SK-N-SH treated with all-trans-retinoic acid at 6 μM for 48 hours (cell line): ENCODE data around the gene CT55.
"Not testable (repeated sequence)": the region's sequence is repeated elsewhere in the genome, so short reads cannot be mapped to it uniquely, and the experiment has no call there.

Experiments
- ATAC-seq: fragments of 200-7000 bp; cut with Tn5 transposase; 3 replicates; pipeline ENCODE4 v1.9.1; 2020; ENCODE audit warnings: mild to moderate bottlenecking, moderate library complexity
- ARNTL ChIP-seq: fragments of 450-650 bp; formaldehyde crosslinking; IDR thresholded peaks from 2 replicates; pipeline ENCODE4 v1.5.0; 2020; ENCODE audit warnings: low read depth, mild to moderate bottlenecking, moderate library complexity, borderline replicate concordance
- BACH2 ChIP-seq: fragments of 250-450 bp; sonication (Bioruptor Pico); IDR thresholded peaks from 2 replicates; pipeline ENCODE4 v1.9.0; 2021; ENCODE audit warnings: mild to moderate bottlenecking, borderline replicate concordance
- CSDC2 ChIP-seq: fragments of 250-450 bp; sonication (Bioruptor Pico); IDR thresholded peaks from 2 replicates; pipeline ENCODE4 v1.5.0; 2020; ENCODE audit warnings: mild to moderate bottlenecking, moderate library complexity
- ESRRG ChIP-seq: fragments of 250-450 bp; sonication (Bioruptor Pico); IDR thresholded peaks from 2 replicates; pipeline ENCODE4 v1.6.1; 2021; ENCODE audit warnings: mild to moderate bottlenecking
- GLIS3 ChIP-seq: fragments of 250-450 bp; sonication (Bioruptor Pico); IDR thresholded peaks from 2 replicates; pipeline ENCODE4 v1.5.0; 2020; ENCODE audit warnings: mild to moderate bottlenecking, moderate library complexity
- ISL1 ChIP-seq: fragments of 250-450 bp; sonication (Bioruptor Pico); IDR thresholded peaks from 2 replicates; pipeline ENCODE4 v2.1.2; 2022; ENCODE audit warnings: mild to moderate bottlenecking, moderate library complexity
- OSR1 ChIP-seq: fragments of 250-450 bp; sonication (Bioruptor Pico); IDR thresholded peaks from 2 replicates; pipeline ENCODE4 v1.8.0; 2022; ENCODE audit warnings: moderate library complexity, mild to moderate bottlenecking, inconsistent platforms
- PPARA ChIP-seq: fragments of 250-450 bp; sonication (Bioruptor Pico); IDR thresholded peaks from 2 replicates; pipeline ENCODE4 v1.5.0; 2020; ENCODE audit warnings: mild to moderate bottlenecking, borderline replicate concordance
- RARB ChIP-seq: fragments of 250-450 bp; sonication (Bioruptor Pico); IDR thresholded peaks from 2 replicates; pipeline ENCODE4 v1.8.0; 2021; ENCODE audit warnings: mild to moderate bottlenecking, moderate library complexity
- SNAI2 ChIP-seq: fragments of 250-450 bp; sonication (Bioruptor Pico); IDR thresholded peaks from 2 replicates; pipeline ENCODE4 v1.5.0; 2020; ENCODE audit warnings: mild to moderate bottlenecking, moderate library complexity
- TOX ChIP-seq: fragments of 250-450 bp; sonication (Bioruptor Pico); IDR thresholded peaks from 2 replicates; pipeline ENCODE4 v1.8.0; 2021; ENCODE audit warnings: mild to moderate bottlenecking, moderate library complexity, borderline replicate concordance
- ZC3H10 ChIP-seq: fragments of 250-450 bp; sonication (Bioruptor Pico); IDR thresholded peaks from 2 replicates; pipeline ENCODE4 v1.5.1; 2021; ENCODE audit warnings: mild to moderate bottlenecking, moderate library complexity
- ZFP3 ChIP-seq: fragments of 250-450 bp; sonication (Bioruptor Pico); IDR thresholded peaks from 2 replicates; pipeline ENCODE4 v1.5.0; 2020; ENCODE audit warnings: mild to moderate bottlenecking, moderate library complexity
- ZFP30 ChIP-seq: fragments of 450-650 bp; formaldehyde crosslinking; IDR thresholded peaks from 2 replicates; pipeline ENCODE4 v1.5.0; 2022; ENCODE audit warnings: mild to moderate bottlenecking, moderate library complexity
- ZNF70 ChIP-seq: fragments of 450-650 bp; formaldehyde crosslinking; IDR thresholded peaks from 2 replicates; pipeline ENCODE4 v1.5.0; 2020; ENCODE audit warnings: mild to moderate bottlenecking, moderate library complexity
- ZNF8 ChIP-seq: fragments of 450-650 bp; formaldehyde crosslinking; IDR thresholded peaks from 2 replicates; pipeline ENCODE4 v1.5.0; 2020; ENCODE audit warnings: mild to moderate bottlenecking, moderate library complexity
- TF ChIP-seq, protein P1 (sequence below): fragments of 250-450 bp; sonication (Bioruptor Pico); IDR thresholded peaks from 2 replicates; pipeline ENCODE4 v1.8.0; 2020; ENCODE audit warnings: mild to moderate bottlenecking, moderate library complexity, borderline replicate concordance
- TF ChIP-seq, protein P2 (sequence below): fragments of 250-450 bp; sonication (Bioruptor Pico); IDR thresholded peaks from 2 replicates; pipeline ENCODE4 v1.5.1; 2020; ENCODE audit warnings: low read depth, mild to moderate bottlenecking, moderate library complexity
- TF ChIP-seq, protein P3 (sequence below): fragments of 250-450 bp; sonication (Bioruptor Pico); IDR thresholded peaks from 2 replicates; pipeline ENCODE4 v1.5.1; 2021; ENCODE audit warnings: mild to moderate bottlenecking, moderate library complexity
- TF ChIP-seq, protein P4 (sequence below): fragments of 250-450 bp; sonication (Bioruptor Pico); IDR thresholded peaks from 2 replicates; pipeline ENCODE4 v1.5.0; 2020; ENCODE audit warnings: mild to moderate bottlenecking, moderate library complexity
- TF ChIP-seq, protein P5 (sequence below): fragments of 250-450 bp; sonication (Bioruptor Pico); IDR thresholded peaks from 2 replicates; pipeline ENCODE4 v1.8.0; 2021; ENCODE audit warnings: low read depth, mild to moderate bottlenecking, moderate library complexity, borderline replicate concordance

CT55 gene

DNA sequence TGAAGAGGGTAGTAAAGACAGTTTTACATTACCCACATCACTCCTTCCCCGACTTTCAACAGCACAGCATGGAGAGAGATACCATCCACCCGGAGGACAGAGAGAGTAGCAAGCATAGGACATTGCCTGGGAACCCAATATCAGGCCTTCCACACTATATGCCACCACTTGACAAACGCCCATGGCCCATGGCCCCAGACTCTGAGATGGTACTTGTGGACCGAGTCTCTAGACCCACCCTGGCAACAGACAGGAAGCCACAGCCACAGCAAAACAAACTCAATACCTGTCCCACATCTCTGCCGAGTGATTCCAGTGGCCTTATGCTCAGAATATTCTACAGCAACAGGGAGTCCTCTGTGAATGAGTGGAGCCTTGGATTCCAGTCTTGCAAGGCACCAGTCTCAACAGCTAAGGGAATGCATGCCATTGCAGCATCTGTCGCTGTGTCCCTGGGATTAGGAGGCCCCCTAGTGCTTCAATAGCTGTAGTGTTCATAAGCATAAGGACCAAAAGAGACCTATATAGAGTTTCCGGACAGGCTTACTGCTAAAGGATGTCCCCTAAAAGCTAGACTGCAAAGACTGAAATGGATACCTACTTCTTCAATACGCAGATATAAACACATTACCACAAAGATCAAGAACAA is 14.7 kb upstream of the CT55 start:
- no peak for TF ChIP-seq ISL1 (CRISPR knock-in tag)
- no peak for TF ChIP-seq CSDC2
- no peak for TF ChIP-seq ZC3H10 (CRISPR knock-in tag)
- ATAC-seq = peak; percentile 99

DNA sequence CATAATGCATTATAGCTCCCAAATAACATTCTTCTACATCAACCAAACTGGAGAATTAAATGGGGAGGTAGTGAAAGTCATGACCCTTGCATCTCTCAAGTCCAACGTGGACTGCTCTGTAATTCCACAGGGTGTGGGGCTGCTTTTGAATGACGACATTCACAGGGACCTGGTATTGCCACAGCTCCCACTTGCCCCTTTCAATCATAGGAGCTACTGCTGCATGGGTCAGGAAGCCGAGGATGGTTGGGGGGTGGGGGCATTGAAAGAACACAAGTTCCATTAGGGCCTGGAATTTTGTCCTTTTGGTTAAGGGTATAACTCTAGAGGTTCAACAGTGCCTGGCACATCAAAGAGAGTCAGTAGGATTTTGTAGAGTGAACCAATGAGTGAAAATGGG is 7.4 kb upstream of the CT55 start:
- TF ChIP-seq ISL1 (CRISPR knock-in tag) (no peak), ZFP3 (CRISPR knock-in tag) (no peak), ZNF8 (CRISPR knock-in tag) (no peak), RARB (CRISPR knock-in tag) (no peak), ZFP30 (no peak), PPARA (CRISPR knock-in tag) (no peak), SNAI2 (no peak), ARNTL (CRISPR knock-in tag) (no peak), ZNF70 (CRISPR knock-in tag) (no peak), OSR1 (CRISPR knock-in tag) (no peak), TOX (CRISPR knock-in tag) (no peak), ESRRG (no peak), ZC3H10 (CRISPR knock-in tag) (no peak), BACH2 (CRISPR knock-in tag) (no peak)
- TF ChIP-seq, protein P1, sequence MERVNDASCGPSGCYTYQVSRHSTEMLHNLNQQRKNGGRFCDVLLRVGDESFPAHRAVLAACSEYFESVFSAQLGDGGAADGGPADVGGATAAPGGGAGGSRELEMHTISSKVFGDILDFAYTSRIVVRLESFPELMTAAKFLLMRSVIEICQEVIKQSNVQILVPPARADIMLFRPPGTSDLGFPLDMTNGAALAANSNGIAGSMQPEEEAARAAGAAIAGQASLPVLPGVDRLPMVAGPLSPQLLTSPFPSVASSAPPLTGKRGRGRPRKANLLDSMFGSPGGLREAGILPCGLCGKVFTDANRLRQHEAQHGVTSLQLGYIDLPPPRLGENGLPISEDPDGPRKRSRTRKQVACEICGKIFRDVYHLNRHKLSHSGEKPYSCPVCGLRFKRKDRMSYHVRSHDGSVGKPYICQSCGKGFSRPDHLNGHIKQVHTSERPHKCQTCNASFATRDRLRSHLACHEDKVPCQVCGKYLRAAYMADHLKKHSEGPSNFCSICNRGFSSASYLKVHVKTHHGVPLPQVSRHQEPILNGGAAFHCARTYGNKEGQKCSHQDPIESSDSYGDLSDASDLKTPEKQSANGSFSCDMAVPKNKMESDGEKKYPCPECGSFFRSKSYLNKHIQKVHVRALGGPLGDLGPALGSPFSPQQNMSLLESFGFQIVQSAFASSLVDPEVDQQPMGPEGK (CRISPR knock-in tag) = no peak
- TF ChIP-seq, protein P2, sequence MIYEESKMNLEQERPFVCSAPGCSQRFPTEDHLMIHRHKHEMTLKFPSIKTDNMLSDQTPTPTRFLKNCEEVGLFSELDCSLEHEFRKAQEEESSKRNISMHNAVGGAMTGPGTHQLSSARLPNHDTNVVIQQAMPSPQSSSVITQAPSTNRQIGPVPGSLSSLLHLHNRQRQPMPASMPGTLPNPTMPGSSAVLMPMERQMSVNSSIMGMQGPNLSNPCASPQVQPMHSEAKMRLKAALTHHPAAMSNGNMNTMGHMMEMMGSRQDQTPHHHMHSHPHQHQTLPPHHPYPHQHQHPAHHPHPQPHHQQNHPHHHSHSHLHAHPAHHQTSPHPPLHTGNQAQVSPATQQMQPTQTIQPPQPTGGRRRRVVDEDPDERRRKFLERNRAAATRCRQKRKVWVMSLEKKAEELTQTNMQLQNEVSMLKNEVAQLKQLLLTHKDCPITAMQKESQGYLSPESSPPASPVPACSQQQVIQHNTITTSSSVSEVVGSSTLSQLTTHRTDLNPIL = no peak
- TF ChIP-seq, protein P3, sequence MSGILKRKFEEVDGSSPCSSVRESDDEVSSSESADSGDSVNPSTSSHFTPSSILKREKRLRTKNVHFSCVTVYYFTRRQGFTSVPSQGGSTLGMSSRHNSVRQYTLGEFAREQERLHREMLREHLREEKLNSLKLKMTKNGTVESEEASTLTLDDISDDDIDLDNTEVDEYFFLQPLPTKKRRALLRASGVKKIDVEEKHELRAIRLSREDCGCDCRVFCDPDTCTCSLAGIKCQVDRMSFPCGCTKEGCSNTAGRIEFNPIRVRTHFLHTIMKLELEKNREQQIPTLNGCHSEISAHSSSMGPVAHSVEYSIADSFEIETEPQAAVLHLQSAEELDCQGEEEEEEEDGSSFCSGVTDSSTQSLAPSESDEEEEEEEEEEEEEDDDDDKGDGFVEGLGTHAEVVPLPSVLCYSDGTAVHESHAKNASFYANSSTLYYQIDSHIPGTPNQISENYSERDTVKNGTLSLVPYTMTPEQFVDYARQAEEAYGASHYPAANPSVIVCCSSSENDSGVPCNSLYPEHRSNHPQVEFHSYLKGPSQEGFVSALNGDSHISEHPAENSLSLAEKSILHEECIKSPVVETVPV = no peak
- TF ChIP-seq, protein P4, sequence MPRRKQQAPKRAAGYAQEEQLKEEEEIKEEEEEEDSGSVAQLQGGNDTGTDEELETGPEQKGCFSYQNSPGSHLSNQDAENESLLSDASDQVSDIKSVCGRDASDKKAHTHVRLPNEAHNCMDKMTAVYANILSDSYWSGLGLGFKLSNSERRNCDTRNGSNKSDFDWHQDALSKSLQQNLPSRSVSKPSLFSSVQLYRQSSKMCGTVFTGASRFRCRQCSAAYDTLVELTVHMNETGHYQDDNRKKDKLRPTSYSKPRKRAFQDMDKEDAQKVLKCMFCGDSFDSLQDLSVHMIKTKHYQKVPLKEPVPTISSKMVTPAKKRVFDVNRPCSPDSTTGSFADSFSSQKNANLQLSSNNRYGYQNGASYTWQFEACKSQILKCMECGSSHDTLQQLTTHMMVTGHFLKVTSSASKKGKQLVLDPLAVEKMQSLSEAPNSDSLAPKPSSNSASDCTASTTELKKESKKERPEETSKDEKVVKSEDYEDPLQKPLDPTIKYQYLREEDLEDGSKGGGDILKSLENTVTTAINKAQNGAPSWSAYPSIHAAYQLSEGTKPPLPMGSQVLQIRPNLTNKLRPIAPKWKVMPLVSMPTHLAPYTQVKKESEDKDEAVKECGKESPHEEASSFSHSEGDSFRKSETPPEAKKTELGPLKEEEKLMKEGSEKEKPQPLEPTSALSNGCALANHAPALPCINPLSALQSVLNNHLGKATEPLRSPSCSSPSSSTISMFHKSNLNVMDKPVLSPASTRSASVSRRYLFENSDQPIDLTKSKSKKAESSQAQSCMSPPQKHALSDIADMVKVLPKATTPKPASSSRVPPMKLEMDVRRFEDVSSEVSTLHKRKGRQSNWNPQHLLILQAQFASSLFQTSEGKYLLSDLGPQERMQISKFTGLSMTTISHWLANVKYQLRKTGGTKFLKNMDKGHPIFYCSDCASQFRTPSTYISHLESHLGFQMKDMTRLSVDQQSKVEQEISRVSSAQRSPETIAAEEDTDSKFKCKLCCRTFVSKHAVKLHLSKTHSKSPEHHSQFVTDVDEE (CRISPR knock-in tag) = no peak
- TF ChIP-seq, protein P5, sequence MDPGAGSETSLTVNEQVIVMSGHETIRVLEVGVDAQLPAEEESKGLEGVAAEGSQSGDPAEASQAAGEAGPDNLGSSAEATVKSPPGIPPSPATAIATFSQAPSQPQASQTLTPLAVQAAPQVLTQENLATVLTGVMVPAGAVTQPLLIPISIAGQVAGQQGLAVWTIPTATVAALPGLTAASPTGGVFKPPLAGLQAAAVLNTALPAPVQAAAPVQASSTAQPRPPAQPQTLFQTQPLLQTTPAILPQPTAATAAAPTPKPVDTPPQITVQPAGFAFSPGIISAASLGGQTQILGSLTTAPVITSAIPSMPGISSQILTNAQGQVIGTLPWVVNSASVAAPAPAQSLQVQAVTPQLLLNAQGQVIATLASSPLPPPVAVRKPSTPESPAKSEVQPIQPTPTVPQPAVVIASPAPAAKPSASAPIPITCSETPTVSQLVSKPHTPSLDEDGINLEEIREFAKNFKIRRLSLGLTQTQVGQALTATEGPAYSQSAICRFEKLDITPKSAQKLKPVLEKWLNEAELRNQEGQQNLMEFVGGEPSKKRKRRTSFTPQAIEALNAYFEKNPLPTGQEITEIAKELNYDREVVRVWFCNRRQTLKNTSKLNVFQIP (CRISPR knock-in tag) = no peak
- no peak for ATAC-seq

DNA sequence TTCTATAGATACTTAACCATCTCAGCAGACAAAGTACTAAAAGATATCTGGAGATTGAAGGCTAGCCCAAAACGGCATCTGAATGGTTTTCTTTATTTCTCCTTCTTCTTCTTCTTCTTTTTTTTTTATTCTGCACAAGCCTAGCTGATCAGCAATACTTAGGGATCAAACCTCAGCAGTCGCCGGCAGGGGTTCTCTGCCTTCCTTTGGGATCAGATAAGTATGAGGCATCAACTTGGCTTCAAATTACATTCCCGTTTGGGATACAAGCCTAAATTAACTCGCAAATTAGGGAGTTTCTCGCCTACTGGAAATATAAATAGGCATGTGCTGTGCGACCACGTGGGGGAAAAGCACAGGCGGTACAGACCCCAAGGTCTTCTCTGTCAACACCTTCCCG is 730 bp downstream of the CT55 start:
- no peak for ATAC-seq
- TF ChIP-seq ZFP30 (no peak), ZNF70 (CRISPR knock-in tag) (no peak), ISL1 (CRISPR knock-in tag) (no peak), OSR1 (CRISPR knock-in tag) (no peak), ZC3H10 (CRISPR knock-in tag) (no peak), GLIS3 (no peak), CSDC2 (no peak)
- TF ChIP-seq, protein P2 = no peak

DNA sequence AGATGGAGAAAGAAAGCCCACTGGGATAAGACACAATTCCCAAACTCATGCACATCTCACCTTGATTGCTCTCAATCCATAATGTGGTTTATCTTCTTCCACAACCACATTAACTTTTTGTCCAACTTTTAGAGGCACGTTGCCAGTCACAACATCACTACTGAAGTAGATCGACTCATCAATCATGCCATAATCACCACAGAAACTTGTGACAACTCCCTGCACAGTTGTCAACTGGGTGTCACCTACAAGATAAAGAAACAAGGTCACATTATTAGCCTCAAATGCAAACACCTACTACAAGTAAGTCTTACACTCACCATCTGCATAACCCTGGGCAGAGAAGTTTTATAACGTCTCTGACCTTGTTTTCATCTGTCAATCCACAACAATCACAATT is 1.7 kb downstream of the CT55 start:
- ATAC-seq = not testable (repeated sequence)
